Measurements from ENCODE around the gene FAM163A.
A peak's percentile ranks its signal among the peaks of the same experiment; 100 is the strongest.

The FAM163A gene

DNA sequence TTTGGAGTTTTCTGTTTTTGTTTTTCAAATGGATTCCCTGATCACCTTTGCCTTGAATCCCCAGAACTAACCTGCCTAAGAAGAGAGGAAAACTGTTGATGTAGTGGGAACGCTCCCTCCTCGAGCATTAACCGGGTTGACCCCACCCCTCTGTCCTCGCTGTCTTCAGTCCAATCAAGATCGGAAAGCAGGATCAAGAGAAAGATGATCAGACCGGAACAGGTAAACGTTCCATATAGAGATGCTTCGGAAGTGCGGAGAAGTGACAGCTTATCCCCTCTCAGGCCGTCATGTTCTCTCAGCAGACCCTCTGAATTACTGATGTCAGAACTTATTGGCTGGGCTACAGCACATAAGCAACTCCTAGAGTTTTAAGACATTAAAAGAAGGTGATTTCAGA is 800 bp upstream of the FAM163A start:
- no peak overlapping the region for H3K27ac ChIP-seq (replicated peaks)
- TF ChIP-seq GABPA (IDR thresholded peaks at IDR 0.05; ENCODE audit: low read depth) (no peak), SPI1 (IDR thresholded peaks at IDR 0.05; ENCODE audit: borderline replicate concordance, low read depth) (no peak), REST (IDR thresholded peaks at IDR 0.05; ENCODE audit: insufficient replicate concordance, low read depth) (no peak), POLR2AphosphoS5 (IDR thresholded peaks at IDR 0.05; ENCODE audit: low read depth) (no peak), CTCF (IDR thresholded peaks at IDR 0.05; ENCODE audit: insufficient read depth, low read length) (no peak)
- no peak overlapping the region for H3K4me3 ChIP-seq (replicated peaks; ENCODE audit: insufficient read depth, low read length)
- H3K27me3 ChIP-seq (ENCODE audit: insufficient read depth, poor library complexity, severe bottlenecking), result peaks cover 62% of the 10 kb centered on the region
- no peak for DNase-seq (ENCODE audit: low read depth in 1 of 2, low spot score in 1 of 2)

DNA sequence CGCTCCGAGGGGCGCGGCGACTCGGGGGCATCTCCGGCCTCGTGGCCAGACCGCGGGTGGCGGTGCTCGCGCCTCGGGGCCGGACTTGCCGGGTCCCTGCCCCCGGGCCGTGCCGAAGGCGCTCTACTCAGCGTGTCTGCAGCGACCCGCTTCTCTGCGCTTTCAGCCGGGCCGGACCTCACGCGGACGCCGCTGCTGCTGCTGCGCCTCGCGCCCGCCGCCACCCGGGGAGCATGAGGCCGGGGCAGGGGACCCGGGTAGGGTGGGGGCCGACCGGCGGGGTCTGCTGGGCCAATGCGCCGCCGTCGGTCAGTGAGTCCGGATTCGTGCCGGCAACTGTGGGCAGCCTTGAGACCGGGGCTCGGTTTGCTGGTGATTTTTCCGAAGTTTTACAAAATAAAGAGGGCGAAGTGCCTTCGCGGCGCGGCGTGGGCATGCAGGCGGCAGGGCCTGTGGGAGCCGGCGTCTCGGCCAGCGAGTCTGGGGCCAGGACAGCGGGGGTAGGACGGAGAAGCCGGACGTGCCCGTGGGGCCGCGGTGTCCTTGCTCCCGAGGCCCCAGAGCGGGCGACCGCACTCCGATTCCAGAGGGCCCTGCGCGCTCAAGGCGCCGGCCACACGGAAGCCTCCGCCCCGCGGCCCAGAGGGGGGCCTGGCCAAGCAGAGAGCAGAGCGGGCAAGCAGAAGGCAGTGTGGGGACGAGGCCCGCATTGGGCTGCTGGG is 749 bp downstream of the FAM163A start:
- Histone ChIP-seq H3K27me3 (ENCODE audit: insufficient read depth, poor library complexity, severe bottlenecking) (peaks cover 64% of the 10 kb centered on the region), H3K4me3 (replicated peaks; ENCODE audit: insufficient read depth, low read length) (peak overlapping the region; percentile 32), H3K27ac (replicated peaks) (no peak overlapping the region)
- TF ChIP-seq SPI1 (IDR thresholded peaks at IDR 0.05; ENCODE audit: borderline replicate concordance, low read depth) (no peak), POLR2AphosphoS5 (IDR thresholded peaks at IDR 0.05; ENCODE audit: low read depth) (no peak), GABPA (IDR thresholded peaks at IDR 0.05; ENCODE audit: low read depth) (no peak), REST (IDR thresholded peaks at IDR 0.05; ENCODE audit: insufficient replicate concordance, low read depth) (no peak), CTCF (IDR thresholded peaks at IDR 0.05; ENCODE audit: insufficient read depth, low read length) (no peak)
- DNase-seq (ENCODE audit: low read depth in 1 of 2, low spot score in 1 of 2), result peak in 1 of 2 experiments; percentile 8

DNA sequence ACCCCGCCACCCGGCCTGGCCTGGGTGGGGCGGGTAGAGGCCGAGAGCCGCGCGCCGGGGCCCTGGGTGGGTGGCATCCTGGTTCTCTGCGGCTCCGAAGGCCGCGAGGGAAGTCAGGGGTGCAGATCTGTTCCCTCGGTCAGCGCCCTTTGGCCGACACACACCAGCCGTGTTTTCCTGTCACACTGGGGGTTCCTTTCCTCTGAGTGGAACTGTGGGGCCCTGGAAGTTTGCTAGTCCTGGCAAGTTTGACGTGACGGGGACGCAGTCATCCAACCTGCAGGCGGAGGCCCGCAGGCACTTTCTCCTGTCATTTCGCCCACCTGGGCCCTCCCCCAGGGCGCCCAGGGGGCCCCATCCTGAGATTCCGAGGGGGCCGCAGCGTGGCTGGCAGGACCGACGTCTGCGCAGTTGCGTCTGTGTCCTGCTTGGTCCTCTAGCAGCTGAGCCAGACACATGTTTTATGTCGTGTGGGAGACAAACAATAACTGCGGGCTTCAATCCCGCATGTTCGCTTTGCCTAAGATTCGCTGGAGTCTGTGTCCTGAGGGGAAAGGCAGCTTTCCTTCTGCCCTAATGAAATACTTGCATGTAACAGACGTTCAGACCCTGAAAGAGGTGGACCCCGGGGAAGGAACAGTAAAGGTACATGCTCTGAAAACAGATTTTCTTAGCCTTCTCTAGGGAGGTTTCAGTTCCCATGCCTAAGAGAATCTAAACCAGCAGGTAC is 1.5 kb downstream of the FAM163A start:
- TF ChIP-seq GABPA (IDR thresholded peaks at IDR 0.05; ENCODE audit: low read depth) (no peak), CTCF (IDR thresholded peaks at IDR 0.05; ENCODE audit: insufficient read depth, low read length) (no peak), POLR2AphosphoS5 (IDR thresholded peaks at IDR 0.05; ENCODE audit: low read depth) (no peak), REST (IDR thresholded peaks at IDR 0.05; ENCODE audit: insufficient replicate concordance, low read depth) (no peak), SPI1 (IDR thresholded peaks at IDR 0.05; ENCODE audit: borderline replicate concordance, low read depth) (no peak)
- H3K4me3 ChIP-seq (replicated peaks; ENCODE audit: insufficient read depth, low read length), result peak overlapping the region; percentile 32
- DNase-seq (ENCODE audit: low read depth in 1 of 2, low spot score in 1 of 2), result no peak
- H3K27ac ChIP-seq (replicated peaks), result no peak overlapping the region
- H3K27me3 ChIP-seq (ENCODE audit: insufficient read depth, poor library complexity, severe bottlenecking), result peaks cover 64% of the 10 kb centered on the region
